Fibroblast of the conjunctiva (primary cell): ENCODE data around the gene CLEC2A.
"Not testable (repeated sequence)": the region's sequence is repeated elsewhere in the genome, so short reads cannot be mapped to it uniquely, and the experiment has no call there.

Experiments
- DNase-seq: peaks from one replicate; pipeline ENCODE4 v3.0.0-alpha.2; 2010; ENCODE audit warnings: low read depth

The CLEC2A gene

GRCh38 chr12:9881246-9881645, 50.9 kb downstream of the CLEC2A start, which contains the start of gene KLRF2:
TSS of gene KLRF2 (plus strand) at chr12:9881489. CDS start at chr12:9881596, 107 bp downstream.
- DNase-seq: no peak

- DNase-seq: no peak
These were observed 51.6 kb downstream of the CLEC2A start for GRCh38 chr12:9880532-9881078.

- DNase-seq: not testable (repeated sequence)
These were observed 56.0 kb downstream of the CLEC2A start for GRCh38 chr12:9876120-9876519.

- DNase-seq: no peak
These were observed 59.4 kb downstream of the CLEC2A start for GRCh38 chr12:9872742-9873141.

GRCh38 chr12:9872162-9872561, 60.0 kb downstream of the CLEC2A start:
- no peak for DNase-seq

GRCh38 chr12:9870286-9870866, 61.8 kb downstream of the CLEC2A start:
- DNase-seq: no peak

- DNase-seq: peak; percentile 44
These were observed 62.6 kb downstream of the CLEC2A start, which contains the start of gene CLEC2B for GRCh38 chr12:9869307-9870161. TSS of gene CLEC2B (minus strand) at chr12:9869354.

- DNase-seq: no peak
These were observed 63.2 kb downstream of the CLEC2A start for GRCh38 chr12:9868951-9869306.

- DNase-seq: no peak
These were observed 63.8 kb downstream of the CLEC2A start for GRCh38 chr12:9868311-9868801.

GRCh38 chr12:9867531-9867930, 64.6 kb downstream of the CLEC2A start:
- no peak for DNase-seq

GRCh38 chr12:9866860-9867269, 65.3 kb downstream of the CLEC2A start:
- DNase-seq: no peak

- DNase-seq: no peak
These were observed 67.1 kb downstream of the CLEC2A start for GRCh38 chr12:9864913-9865675.
